ENCODE results near the gene ROR2.

Gene ROR2

DNA sequence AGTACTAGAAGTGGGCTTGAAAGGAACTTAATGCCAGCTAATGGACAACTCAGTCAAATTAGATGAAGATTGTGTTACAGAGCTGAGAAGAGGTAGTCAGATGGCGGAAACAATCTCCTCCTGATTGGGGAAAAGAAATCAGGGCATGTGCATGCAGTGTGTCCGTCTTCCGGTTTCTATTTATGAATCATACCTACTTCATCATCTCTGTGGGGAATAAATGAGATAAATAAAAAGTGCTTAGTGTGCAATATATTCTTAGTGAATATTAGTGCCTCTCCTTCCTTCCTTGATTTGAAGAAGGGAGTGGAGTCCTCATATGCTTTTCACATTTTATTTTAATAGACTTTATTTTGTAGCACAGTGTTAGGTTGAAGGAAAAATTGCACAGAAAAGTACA lies 417.7 kb downstream of the ROR2 start:
- Histone ChIP-seq H2AK5ac (ENCODE audit: low read depth, low read length) (no peak overlapping the region), H4K91ac (ENCODE audit: low read depth, low read length, poor library complexity) (no peak overlapping the region), H2BK120ac (ENCODE audit: low read depth, low read length) (no peak overlapping the region), H2AFZ (ENCODE audit: low read length) (no peak overlapping the region), H3K27ac (replicated peaks; ENCODE audit: low read length) (no peak overlapping the region), H2BK5ac (ENCODE audit: low read length) (no peak overlapping the region), H2BK12ac (ENCODE audit: low read length) (no peak overlapping the region), H3K27me3 (ENCODE audit: control insufficient read depth in 3 of 3, insufficient read depth in 3 of 3, low read depth in 1 of 3, low read length in 3 of 3) (peaks cover 0 to 16% (median 0%) of the 10 kb centered on the region in 3 experiments), H3K14ac (ENCODE audit: low read length) (no peak overlapping the region), H2BK15ac (ENCODE audit: low read length) (no peak overlapping the region), H3K4me1 (ENCODE audit: control insufficient read depth in 2 of 2, insufficient read depth in 1 of 2, low read depth in 1 of 2, low read length in 2 of 2) (no peaks in the 10 kb centered on the region), H3K4ac (ENCODE audit: low read length) (no peak overlapping the region), H3K36me3 (replicated peaks in 1 of 2; ENCODE audit: control insufficient read depth in 2 of 2, insufficient read depth in 2 of 2, low read length in 2 of 2) (no peaks in the 10 kb centered on the region), H3K4me3 (ENCODE audit: low read length in 2 of 2) (no peak overlapping the region), H3K23ac (ENCODE audit: low read depth, low read length, poor library complexity) (no peak overlapping the region), H4K8ac (ENCODE audit: low read depth, low read length) (no peak overlapping the region), H3K79me1 (ENCODE audit: low read depth, low read length) (no peaks in the 10 kb centered on the region), H3K9ac (ENCODE audit: low read depth, low read length, poor library complexity) (no peak overlapping the region), H3K4me2 (ENCODE audit: insufficient read depth, low read length, poor library complexity, severe bottlenecking) (no peak overlapping the region), H3K9me3 (replicated peaks in 1 of 2; ENCODE audit: control insufficient read depth in 2 of 2, insufficient read depth in 1 of 2, low read depth in 1 of 2, low read length in 2 of 2) (no peaks in the 10 kb centered on the region), H3K18ac (ENCODE audit: low read length) (no peak overlapping the region)
- WGBS, 2 donors (ENCODE audit: extremely low coverage in 2 of 2, insufficient read length in 2 of 2, insufficient replicate concordance in 1 of 2) = no CpG with 5 or more reads among the region's 3 CpGs
- DNase-seq (ENCODE audit: low spot score) = no peak

DNA sequence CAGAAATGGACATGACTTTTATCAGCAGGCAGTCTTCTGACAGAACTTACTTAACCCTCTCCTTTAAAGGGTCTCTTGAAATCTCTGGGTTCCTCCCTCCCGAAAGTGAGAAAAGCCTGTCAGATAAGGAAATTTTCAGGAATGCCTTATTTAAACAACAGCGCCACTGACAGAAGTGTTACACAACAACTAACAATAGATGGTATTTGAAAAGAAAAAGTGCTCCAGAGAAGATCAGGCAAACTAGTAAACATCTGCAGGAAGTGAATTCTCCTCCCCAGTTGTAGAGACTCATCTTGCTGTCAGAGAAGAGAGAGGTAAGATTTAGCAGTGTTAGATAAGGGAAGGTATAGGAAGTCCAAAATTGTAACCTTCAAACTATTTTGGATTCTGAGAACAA lies 419.2 kb downstream of the ROR2 start:
- Histone ChIP-seq H3K36me3 (replicated peaks in 1 of 2; ENCODE audit: control insufficient read depth in 2 of 2, insufficient read depth in 2 of 2, low read length in 2 of 2) (no peaks in the 10 kb centered on the region), H2BK12ac (ENCODE audit: low read length) (no peak overlapping the region), H2AK5ac (ENCODE audit: low read depth, low read length) (no peak overlapping the region), H3K23ac (ENCODE audit: low read depth, low read length, poor library complexity) (no peak overlapping the region), H3K9me3 (replicated peaks in 1 of 2; ENCODE audit: control insufficient read depth in 2 of 2, insufficient read depth in 1 of 2, low read depth in 1 of 2, low read length in 2 of 2) (no peaks in the 10 kb centered on the region), H3K4me1 (ENCODE audit: control insufficient read depth in 2 of 2, insufficient read depth in 1 of 2, low read depth in 1 of 2, low read length in 2 of 2) (no peaks in the 10 kb centered on the region), H3K14ac (ENCODE audit: low read length) (no peak overlapping the region), H3K27me3 (ENCODE audit: control insufficient read depth in 3 of 3, insufficient read depth in 3 of 3, low read depth in 1 of 3, low read length in 3 of 3) (peaks cover 0 to 13% (median 0%) of the 10 kb centered on the region in 3 experiments), H2BK15ac (ENCODE audit: low read length) (no peak overlapping the region), H3K4me2 (ENCODE audit: insufficient read depth, low read length, poor library complexity, severe bottlenecking) (no peak overlapping the region), H2BK5ac (ENCODE audit: low read length) (no peak overlapping the region), H4K8ac (ENCODE audit: low read depth, low read length) (no peak overlapping the region), H2AFZ (ENCODE audit: low read length) (no peak overlapping the region), H3K9ac (ENCODE audit: low read depth, low read length, poor library complexity) (no peak overlapping the region), H3K4me3 (ENCODE audit: low read length in 2 of 2) (no peak overlapping the region), H3K79me1 (ENCODE audit: low read depth, low read length) (no peaks in the 10 kb centered on the region), H3K4ac (ENCODE audit: low read length) (no peak overlapping the region), H3K18ac (ENCODE audit: low read length) (no peak overlapping the region), H2BK120ac (ENCODE audit: low read depth, low read length) (no peak overlapping the region), H4K91ac (ENCODE audit: low read depth, low read length, poor library complexity) (no peak overlapping the region), H3K27ac (replicated peaks; ENCODE audit: low read length) (no peak overlapping the region)
- no CpG with 5 or more reads among the region's 2 CpGs for WGBS, 2 donors (ENCODE audit: extremely low coverage in 2 of 2, insufficient read length in 2 of 2, insufficient replicate concordance in 1 of 2)
- no peak for DNase-seq (ENCODE audit: low spot score)

DNA sequence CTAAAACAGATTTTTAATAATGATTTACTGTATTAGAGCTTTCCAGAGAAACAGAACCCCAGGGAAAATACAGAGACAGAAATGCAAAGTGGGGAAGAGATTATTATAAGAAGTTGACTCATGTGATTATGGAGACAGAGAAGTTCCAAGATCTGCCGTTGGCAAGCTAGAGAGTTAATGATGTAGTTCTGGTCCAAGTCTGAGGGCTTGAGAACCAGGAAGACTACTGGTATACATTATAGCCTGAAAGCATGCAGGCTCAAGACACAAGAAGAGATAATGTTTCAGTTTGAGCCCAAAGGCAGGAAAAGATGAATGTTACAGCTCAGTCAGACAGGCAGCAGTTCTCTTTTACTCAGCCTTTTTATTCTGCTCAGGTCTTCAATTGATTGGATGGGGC lies 427.5 kb downstream of the ROR2 start:
- Histone ChIP-seq H3K14ac (ENCODE audit: low read length) (no peak overlapping the region), H3K36me3 (replicated peaks in 1 of 2; ENCODE audit: control insufficient read depth in 2 of 2, insufficient read depth in 2 of 2, low read length in 2 of 2) (no peaks in the 10 kb centered on the region), H3K4me3 (ENCODE audit: low read length in 2 of 2) (no peak overlapping the region), H3K9ac (ENCODE audit: low read depth, low read length, poor library complexity) (no peak overlapping the region), H3K9me3 (replicated peaks in 1 of 2; ENCODE audit: control insufficient read depth in 2 of 2, insufficient read depth in 1 of 2, low read depth in 1 of 2, low read length in 2 of 2) (peaks cover 0 to 2% of the 10 kb centered on the region in 2 donors), H3K18ac (ENCODE audit: low read length) (no peak overlapping the region), H2BK5ac (ENCODE audit: low read length) (no peak overlapping the region), H3K27me3 (ENCODE audit: control insufficient read depth in 3 of 3, insufficient read depth in 3 of 3, low read depth in 1 of 3, low read length in 3 of 3) (no peaks in the 10 kb centered on the region), H2BK12ac (ENCODE audit: low read length) (no peak overlapping the region), H3K27ac (replicated peaks; ENCODE audit: low read length) (no peak overlapping the region), H2AFZ (ENCODE audit: low read length) (no peak overlapping the region), H2AK5ac (ENCODE audit: low read depth, low read length) (no peak overlapping the region), H4K91ac (ENCODE audit: low read depth, low read length, poor library complexity) (no peak overlapping the region), H3K23ac (ENCODE audit: low read depth, low read length, poor library complexity) (no peak overlapping the region), H2BK120ac (ENCODE audit: low read depth, low read length) (no peak overlapping the region), H3K4me1 (ENCODE audit: control insufficient read depth in 2 of 2, insufficient read depth in 1 of 2, low read depth in 1 of 2, low read length in 2 of 2) (no peaks in the 10 kb centered on the region), H3K79me1 (ENCODE audit: low read depth, low read length) (no peaks in the 10 kb centered on the region), H4K8ac (ENCODE audit: low read depth, low read length) (no peak overlapping the region), H3K4ac (ENCODE audit: low read length) (no peak overlapping the region), H3K4me2 (ENCODE audit: insufficient read depth, low read length, poor library complexity, severe bottlenecking) (no peak overlapping the region), H2BK15ac (ENCODE audit: low read length) (no peak overlapping the region)
- no peak for DNase-seq (ENCODE audit: low spot score)
- no CpG with 5 or more reads among the region's 1 CpG for WGBS, 2 donors (ENCODE audit: extremely low coverage in 2 of 2, insufficient read length in 2 of 2, insufficient replicate concordance in 1 of 2)

DNA sequence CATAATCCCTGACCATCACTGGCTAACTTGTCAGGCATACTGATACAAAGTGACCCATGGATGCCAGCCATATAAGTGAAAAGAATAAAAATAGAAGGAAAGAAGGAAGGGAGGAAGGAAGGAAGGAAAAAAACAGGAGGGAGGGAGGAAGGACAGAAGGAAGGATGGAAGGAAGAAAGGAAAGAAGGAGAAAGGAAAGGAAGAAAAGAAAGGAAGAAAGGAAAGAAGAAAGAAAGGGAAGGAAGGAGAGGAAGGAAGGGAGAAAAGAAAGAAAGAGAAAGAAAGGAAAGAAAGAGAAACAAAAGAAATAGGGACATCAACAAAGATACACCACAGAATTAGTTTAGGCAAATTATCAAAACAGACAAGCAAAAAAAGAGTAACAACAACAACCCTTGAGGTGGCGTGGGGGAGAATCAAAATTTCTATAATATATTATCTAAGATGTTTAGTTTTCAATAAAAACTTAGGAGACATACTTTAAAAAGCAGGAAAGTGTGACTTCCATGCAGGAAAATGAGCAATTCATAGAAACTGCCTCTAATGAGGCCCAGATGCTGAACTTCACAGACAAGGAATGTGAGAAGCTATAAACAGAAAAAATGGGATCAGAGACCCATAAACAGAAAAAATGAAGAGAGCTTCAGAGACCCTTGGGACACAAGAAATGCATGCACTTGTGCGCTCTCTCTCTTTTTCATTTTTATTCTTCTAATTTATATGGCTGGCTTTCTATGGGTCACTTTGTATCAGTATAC lies 430.3 kb downstream of the ROR2 start:
- Histone ChIP-seq H3K14ac (ENCODE audit: low read length) (no peak overlapping the region), H2AFZ (ENCODE audit: low read length) (no peak overlapping the region)
- no CpG with 5 or more reads among the region's 2 CpGs for WGBS, 2 donors (ENCODE audit: extremely low coverage in 2 of 2, insufficient read length in 2 of 2, insufficient replicate concordance in 1 of 2)

More for the DNA sequence above, 430.3 kb downstream of the ROR2 start:
- no peak overlapping the region for H3K4ac ChIP-seq (ENCODE audit: low read length)
- no peak overlapping the region for H2AK5ac ChIP-seq (ENCODE audit: low read depth, low read length)
- no peak overlapping the region for H2BK5ac ChIP-seq (ENCODE audit: low read length)
- no peaks in the 10 kb centered on the region for H3K79me1 ChIP-seq (ENCODE audit: low read depth, low read length)
- H3K18ac ChIP-seq (ENCODE audit: low read length) = no peak overlapping the region
- H4K8ac ChIP-seq (ENCODE audit: low read depth, low read length) = no peak overlapping the region
- H3K4me3 ChIP-seq (ENCODE audit: low read length in 2 of 2) = no peak overlapping the region
- H3K9ac ChIP-seq (ENCODE audit: low read depth, low read length, poor library complexity) = no peak overlapping the region
- H2BK12ac ChIP-seq (ENCODE audit: low read length) = no peak overlapping the region
- peaks cover 0 to 2% of the 10 kb centered on the region in 2 donors for H3K9me3 ChIP-seq (replicated peaks in 1 of 2; ENCODE audit: control insufficient read depth in 2 of 2, insufficient read depth in 1 of 2, low read depth in 1 of 2, low read length in 2 of 2)
- no peak overlapping the region for H3K4me2 ChIP-seq (ENCODE audit: insufficient read depth, low read length, poor library complexity, severe bottlenecking)
- peaks cover 0 to 3% of the 10 kb centered on the region in 2 donors for H3K4me1 ChIP-seq (ENCODE audit: control insufficient read depth in 2 of 2, insufficient read depth in 1 of 2, low read depth in 1 of 2, low read length in 2 of 2)
- no peak overlapping the region for H4K91ac ChIP-seq (ENCODE audit: low read depth, low read length, poor library complexity)
- no peaks in the 10 kb centered on the region for H3K27me3 ChIP-seq (ENCODE audit: control insufficient read depth in 3 of 3, insufficient read depth in 3 of 3, low read depth in 1 of 3, low read length in 3 of 3)
- no peak overlapping the region for H2BK120ac ChIP-seq (ENCODE audit: low read depth, low read length)
- H3K27ac ChIP-seq (replicated peaks; ENCODE audit: low read length) = no peak overlapping the region
- DNase-seq (ENCODE audit: low spot score) = no peak
- no peak overlapping the region for H2BK15ac ChIP-seq (ENCODE audit: low read length)
- no peak overlapping the region for H3K23ac ChIP-seq (ENCODE audit: low read depth, low read length, poor library complexity)
- no peaks in the 10 kb centered on the region for H3K36me3 ChIP-seq (replicated peaks in 1 of 2; ENCODE audit: control insufficient read depth in 2 of 2, insufficient read depth in 2 of 2, low read length in 2 of 2)
